HG03571 (cell line): ENCODE results near the gene PRADC1.
"Not testable (repeated sequence)": the region's sequence is repeated elsewhere in the genome, so short reads cannot be mapped to it uniquely, and the experiment has no call there.

Experiments
- ATAC-seq: cut with Tn5 transposase; IDR thresholded peaks from one replicate; pipeline ENCODE4 v1.9.1; 2021; ENCODE audit not compliant: unreplicated experiment

Gene PRADC1

DNA sequence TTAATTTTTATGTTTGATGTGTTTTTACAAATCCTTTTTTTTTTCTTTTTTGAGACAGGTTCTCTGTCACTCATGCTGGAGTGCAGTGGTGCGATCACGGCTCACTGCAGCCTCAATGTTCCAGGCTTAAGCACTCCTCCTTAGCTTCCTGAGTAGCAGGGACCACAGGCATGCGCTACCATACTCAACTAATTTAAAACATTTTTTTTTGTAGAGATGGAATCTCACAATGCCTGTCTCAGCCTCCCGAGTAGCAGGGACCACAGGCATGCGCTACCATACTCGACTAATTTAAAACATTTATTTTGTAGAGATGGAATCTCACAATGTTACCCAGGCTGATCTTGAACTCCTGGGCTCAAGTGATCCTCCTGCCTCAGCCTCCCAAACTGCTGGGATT, 27.4 kb downstream of the PRADC1 start:
- no peak for ATAC-seq

DNA sequence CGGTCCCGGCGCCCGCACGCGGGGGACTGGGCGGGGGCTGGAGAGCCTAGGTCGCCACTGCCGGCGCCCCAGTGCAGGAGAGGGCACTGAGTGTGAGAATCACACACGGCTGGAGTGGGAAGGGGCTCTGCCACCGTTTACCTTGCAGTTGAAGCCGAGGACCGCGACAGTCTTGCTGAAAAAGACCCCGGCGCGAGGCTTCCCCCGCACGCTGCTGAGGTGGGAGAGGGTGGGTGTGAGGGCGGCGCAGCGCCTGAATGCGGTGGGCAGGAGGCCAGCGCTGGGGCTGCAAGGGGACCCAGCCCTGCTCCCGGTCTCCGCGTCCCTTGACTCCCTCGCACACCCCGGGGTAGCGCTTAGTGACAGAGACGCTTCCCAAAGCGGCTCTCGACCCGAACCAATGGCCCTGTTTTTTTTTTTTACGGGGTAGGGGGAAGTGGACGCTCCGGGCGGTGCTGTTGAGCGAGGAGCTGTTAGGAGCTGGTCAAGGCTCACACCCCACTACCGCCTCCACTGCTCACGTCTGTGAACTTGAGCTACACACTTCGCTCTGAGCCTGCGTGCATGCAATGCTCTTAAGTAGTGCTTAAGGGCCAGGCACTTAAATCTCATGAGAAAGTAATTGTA, 29.9 kb downstream of the PRADC1 start:
- ATAC-seq, result no peak

GRCh38 chr2:73202156-73203054, 30.6 kb downstream of the PRADC1 start, which contains the start of gene NOTO:
NOTO (plus strand) TSS chr2:73202574; CDS start chr2:73202667, 93 bp downstream.
- no peak for ATAC-seq

GRCh38 chr2:73200281-73200680, 32.8 kb downstream of the PRADC1 start:
- ATAC-seq, result not testable (repeated sequence)

GRCh38 chr2:73197579-73197978, 35.5 kb downstream of the PRADC1 start:
- ATAC-seq, result no peak

DNA sequence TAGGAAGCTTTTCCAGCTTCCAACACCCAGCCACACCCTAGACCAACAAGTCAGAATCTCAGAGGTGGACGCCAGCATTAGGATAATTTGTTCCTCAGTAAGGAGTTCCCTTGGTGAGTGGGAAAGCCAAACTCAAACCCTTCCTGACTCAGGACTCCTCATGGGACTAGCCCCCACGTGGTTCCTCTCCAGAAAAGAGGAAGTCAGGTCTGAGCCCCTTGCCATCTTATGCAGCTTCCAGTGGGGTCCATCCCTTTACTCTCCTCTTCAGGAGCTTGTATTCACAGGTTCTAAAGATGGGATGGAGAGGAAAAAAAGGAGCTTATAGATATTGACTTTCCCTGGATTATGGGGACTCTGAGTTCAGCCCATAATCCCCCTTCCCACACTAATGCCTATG, 45.5 kb downstream of the PRADC1 start:
- no peak for ATAC-seq

DNA sequence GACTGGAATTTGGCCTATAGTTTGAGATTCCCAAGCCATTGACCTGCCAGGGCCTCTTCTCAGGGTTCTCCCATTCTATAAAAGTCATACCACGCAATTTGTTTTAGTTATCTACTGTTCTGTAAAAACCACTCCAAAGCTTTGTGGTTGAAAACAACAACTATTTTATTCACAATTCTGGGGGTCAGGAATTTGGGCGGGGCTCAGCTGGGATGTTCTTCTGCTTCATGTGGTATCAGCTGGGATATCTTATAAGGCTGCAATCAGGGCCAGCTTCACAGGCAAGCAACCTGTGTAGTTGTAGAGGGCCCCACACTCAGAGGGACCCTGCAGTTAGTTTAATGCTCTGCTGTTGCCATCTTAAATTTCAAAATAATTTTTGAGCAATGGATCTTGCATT, 47.1 kb downstream of the PRADC1 start:
- no peak for ATAC-seq
